CD4-positive, alpha-beta T cell treated with Interleukin-6 at 100 ng/mL for 8 hours (primary cell): ENCODE results near the gene ITGA2.
"Not testable (repeated sequence)": the region's sequence is repeated elsewhere in the genome, so short reads cannot be mapped to it uniquely, and the experiment has no call there.

Experiments
- DNase-seq: peaks from one replicate; pipeline ENCODE4 v3.0.0-alpha.2; 2020; ENCODE audit warnings: mixed read lengths, low spot score

ITGA2 gene

DNA sequence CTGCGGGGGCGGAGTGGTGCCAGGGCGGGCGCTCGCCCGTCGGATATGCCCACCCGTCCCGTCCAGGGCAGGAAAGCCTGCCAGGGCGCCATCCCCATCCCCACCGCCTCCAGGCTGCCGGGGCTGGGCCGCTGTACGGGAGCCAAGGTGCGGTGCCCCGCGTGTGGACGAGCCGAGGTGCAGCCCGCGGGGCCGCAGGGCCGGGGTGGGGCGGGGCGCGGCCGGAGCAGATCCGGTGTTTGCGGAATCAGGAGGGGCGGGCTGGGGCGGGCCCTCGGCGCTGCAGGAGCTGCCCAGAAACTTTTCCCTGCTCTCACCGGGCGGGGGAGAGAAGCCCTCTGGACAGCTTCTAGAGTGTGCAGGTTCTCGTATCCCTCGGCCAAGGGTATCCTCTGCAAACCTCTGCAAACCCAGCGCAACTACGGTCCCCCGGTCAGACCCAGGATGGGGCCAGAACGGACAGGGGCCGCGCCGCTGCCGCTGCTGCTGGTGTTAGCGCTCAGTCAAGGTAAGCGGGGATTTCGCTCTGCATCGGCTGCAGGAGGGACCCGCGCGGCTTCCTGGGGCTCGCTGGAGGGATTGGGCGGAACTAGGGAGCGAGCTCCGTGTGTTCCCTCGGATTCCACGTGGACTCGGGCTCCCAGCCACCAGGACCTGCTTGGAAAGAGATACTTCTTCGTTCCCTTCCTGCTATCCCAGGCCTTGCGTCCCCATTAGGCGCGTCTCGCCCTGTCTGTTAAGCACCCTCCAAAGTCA is at the start of gene ITGA2:
Gene ITGA2 (plus strand): TSS at position 328 of the 756 bp plus-strand sequence. CDS start 117 bp downstream, at position 445.
- DNase-seq, result no peak

DNA sequence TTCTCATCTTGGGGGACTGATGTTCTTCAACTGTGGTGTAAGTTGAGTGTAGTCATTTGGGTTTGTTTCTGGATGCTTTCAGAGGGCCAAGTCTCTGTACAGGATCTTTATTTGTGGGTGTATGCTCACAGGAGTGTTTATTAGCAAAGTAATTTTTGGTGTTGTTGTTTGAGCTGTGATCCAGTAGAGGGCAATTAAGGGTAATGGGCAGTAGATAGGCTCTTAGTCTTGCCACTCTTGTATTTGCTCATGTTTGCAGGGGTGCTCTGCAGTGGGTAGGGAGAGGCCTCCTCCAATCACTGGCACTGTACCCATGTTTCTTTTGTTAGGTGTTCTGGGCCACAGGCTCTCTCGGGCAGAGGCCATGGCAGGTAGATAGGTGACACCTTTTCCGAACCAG is 45.9 kb upstream of the ITGA2 start:
- DNase-seq, result no peak

DNA sequence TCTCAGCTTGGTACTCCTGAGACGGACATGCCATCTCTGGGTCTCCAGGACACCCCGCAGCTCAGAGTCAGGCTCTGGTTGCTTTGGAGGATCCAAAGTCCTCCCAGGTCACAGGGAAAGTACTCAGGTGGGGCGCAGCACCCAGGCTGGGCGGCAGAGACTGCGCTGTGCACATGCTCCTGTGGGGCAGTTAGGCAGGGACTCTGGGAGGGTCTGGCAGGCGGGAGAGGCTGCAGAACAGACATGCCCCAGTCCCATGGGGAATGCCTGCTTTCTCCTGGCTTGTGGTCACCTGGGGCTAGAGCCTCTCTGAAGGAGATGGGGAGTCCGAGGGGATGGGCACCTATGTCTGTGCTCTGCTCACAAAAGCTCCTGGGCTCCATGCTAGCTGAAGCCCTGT is 45.3 kb upstream of the ITGA2 start:
- DNase-seq, result no peak

DNA sequence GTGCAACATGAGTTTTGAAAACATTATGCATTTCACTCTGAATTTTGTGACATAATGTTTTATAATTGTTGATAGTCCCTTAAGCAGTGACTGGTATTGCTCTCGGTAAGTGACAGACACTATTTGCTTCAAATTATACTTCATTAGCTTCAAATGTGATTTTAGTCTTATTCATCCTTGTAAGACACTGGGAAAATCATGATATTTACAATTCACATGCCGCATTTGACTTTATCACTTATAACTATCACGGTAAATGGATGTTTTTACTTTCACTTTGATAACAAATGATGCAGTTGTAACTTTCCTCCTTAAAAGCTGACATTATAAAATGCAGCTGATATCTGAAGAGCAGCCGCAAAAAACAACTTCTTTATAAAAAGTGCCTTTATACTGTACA is 44.1 kb upstream of the ITGA2 start:
- DNase-seq, result no peak

DNA sequence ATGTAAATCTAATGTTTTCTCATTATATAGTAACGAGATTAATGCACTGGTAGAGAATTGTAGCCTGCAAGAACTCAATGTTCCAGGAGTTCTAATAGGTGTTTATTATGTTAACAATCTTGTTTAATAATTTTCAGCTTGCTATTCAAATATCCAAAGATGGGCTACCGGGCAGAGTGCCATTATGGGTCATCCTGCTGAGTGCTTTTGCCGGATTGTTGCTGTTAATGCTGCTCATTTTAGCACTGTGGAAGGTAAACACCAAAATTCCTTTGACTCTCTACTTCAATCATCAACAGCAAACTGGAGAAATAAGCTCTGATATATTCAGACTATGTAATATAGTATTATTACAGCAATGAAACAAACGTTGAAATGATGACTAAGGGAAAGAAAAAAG is 41.9 kb upstream of the ITGA2 start:
- DNase-seq, result no peak

DNA sequence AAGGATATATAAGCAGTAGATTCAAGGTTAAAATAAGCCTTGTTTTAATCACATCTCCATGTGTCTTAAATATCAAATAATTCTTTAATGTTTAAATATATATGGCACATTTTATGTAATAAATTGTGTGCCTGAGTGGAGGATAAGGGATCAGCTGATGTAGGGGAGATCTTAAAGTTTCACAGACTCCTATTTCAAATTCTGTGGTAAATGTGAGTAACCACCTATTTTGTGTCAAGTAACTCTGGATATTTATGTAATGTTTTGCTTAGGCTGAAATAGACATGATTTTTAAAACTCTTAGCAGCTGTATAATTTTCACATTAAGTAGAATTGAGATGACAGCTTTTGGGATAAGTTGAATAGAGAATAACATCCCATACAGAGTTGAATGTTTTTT is 41.3 kb upstream of the ITGA2 start:
- no peak for DNase-seq

DNA sequence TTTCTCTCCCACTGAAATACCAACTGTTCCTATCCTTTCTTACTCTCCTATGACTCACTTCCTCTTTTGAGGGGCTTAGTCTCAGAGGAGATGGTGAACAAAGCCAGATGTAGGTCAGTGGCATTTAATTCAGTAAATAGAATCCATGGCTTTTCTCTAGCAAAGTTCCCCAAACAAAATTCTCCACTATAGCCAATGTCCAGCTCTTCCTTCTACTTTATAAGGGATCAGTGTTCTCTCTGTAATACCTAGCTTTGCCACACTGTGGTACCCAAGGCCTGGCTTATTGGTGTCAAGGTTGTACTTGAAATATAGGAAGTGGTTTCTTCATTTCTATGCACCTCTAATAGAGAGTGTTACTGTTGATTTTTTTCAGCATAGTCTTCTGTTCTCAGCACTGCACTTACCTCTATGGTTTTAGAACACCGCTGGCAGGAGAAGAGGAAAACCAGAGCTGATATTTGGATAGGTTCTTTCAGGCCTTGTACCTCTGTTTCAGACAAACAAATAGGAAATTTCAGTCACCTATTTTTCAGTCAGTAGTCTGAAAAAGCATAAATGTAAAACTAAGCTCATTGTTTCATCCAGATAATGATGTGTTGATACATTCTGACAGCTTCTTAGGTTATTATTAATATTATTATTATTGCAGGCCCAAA is 40.6 kb upstream of the ITGA2 start:
- DNase-seq, result peak; percentile 67

DNA sequence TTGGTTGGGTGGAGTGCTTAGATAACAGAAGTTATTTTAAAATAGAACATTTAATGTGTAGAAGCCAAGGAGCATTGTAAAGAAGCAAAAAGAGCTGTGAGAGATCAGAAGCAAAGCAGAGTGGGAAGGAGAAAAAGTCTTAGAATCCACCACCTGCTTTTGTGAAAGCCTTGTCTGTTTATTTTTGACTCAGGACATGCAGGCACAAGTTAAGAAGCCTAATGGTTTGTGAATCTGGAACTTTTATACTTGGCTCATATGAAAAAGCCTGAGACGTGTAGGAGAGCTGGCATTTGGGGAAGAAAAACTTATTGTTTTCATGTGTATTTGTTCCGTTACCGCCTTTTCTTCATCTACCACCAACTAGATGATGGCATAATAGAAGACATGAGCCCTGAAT is 38.5 kb upstream of the ITGA2 start:
- no peak for DNase-seq

DNA sequence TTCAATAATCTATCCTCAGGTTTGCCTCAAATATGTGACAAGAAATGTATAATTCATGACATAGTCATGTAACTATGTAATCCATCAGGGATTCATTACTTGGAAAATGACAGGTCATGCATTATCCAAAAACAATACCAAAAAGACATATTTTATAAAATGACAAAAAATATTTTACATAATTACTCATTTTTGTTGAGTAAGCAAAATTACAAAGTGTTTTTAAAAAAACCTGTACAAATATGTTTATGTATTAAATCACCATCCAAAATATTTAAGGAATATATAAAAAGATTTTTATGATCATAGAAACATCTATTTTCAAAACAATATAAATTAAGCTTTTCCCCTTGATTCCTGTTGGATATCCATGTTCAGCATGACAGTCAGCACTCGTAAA is 36.7 kb upstream of the ITGA2 start:
- no peak for DNase-seq

DNA sequence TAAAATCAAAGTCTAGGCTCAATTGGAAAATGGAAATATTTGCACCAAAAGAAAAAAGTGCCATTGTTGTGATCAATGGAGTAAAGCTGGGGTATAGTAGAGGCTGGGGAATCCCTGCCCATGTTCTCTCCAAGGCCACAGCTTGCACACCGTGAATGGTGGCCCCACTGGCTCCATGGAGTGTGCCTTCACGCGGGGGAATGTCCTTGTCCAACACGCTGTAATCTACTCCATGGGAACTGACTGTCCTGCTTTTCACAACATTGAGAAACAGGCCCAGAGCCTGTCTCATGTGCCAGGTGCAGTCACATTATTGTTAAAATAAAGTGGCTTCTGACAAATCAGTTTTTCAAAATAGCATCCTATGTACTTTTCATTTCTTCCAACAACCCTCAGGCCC is 33.1 kb upstream of the ITGA2 start:
- no peak for DNase-seq

DNA sequence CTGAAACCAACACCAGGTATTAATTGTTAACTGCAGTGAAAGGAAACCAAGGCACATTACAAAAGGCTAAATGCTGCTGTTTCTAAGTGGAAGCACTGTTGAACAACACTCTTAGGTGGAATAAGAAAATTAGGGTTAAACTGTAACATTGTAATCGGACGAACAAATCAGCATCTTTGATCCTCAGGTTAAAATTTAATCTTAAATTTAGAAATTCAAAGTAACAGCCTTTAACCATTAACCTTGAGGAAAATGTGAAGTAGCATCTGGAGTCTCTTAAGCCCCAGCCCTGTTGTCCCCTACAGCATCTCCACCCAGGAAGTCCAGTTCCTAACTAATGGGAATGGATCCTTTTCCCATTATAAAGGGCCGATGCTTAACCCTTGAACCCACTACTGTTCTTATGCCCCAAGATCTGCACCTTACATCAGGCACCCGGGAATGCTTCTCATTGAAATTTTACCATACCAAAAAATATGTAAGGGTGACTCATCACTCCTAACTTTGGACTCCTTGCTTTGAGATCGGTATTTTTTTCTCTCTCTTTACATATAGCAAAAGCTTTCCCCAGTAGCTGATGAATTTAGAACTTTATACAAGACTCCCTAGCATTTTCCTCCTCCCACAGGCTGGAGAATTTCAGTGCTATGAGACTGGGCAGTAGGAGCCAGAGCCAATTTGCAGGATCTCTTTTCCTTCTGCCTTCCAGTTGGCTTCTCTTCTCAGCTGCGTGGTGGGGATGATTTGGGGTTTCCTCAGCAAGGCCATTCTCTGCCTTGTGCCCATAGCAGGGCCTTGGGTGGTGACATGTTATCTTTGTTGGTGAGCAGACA is 32.0 kb upstream of the ITGA2 start:
- no peak for DNase-seq

DNA sequence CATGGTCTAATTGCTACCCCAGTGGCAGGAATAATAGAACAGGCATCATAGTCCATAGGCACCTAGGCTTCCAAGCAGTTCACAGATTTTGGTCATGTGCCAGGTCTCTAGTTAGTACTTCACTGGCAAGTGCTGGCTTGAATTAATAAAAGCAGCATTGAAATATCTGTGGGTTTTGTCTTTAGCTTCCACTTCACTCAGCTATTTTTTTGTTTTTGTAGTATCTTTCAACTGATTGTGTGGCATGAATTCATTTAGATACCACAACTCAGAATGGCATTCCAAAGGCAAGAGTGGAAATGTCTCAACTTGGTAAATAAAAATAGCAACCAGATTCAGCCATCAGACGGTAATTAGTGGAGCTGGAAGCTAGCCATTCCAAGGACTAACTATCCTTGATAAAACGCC is 27.9 kb upstream of the ITGA2 start:
- no peak for DNase-seq

DNA sequence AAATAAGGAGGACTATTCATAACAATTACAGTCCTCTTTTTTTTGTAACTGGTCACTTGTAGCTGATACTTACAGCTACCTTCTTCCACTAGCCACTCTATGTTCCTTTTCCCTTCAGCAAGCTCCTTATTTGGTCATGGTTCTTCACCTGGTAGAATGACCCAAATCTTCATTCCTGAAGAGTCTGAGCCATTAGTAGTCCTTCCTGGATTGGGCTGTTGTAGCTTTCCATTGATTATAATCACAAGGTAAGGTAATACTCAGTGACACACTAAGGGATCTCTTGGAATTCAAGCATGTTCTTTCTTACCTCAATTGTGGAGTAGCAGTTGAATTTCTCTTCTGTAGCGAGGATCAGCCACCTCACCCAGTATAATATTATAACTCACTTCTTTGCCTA is 25.5 kb upstream of the ITGA2 start:
- DNase-seq, result no peak

DNA sequence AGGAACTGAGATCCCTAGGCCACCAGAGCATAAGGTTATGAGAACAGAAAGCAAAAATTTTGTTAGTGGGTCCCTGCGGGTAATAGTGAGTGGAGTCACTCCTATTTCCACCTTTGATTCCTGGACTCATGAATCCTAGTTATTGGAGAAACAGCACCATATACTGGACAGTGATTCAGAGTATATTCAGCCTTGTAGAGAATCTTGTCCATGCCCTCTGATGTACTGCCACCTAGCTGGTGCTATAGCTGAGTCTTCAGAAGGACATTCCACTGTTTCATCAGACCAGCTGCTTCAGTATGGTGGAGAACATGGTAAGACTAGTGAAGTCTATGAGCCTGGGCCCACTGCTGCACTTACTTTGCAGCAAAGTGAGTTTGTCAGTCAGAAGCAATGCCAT is 25.0 kb upstream of the ITGA2 start:
- DNase-seq, result no peak

DNA sequence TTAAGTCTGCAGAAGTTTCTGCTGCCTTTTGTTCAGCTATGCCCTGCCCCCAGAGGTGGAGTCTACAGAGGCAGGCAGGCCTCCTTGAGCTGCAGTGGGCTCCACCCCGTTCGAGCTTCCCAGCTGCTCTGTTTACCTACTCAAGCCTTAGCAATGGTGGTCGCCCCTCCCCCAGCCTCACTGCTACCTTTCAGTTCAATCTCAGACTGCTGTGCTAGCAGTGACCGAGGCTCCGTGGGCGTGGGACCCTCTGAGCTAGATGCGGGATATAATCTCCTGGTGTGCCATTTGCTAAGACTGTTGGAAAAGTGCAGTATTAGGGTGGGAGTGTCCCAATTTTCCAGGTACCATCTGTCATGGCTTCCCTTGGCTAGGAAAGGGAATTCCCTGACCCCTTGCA is 13.0 kb upstream of the ITGA2 start:
- DNase-seq, result not testable (repeated sequence)

DNA sequence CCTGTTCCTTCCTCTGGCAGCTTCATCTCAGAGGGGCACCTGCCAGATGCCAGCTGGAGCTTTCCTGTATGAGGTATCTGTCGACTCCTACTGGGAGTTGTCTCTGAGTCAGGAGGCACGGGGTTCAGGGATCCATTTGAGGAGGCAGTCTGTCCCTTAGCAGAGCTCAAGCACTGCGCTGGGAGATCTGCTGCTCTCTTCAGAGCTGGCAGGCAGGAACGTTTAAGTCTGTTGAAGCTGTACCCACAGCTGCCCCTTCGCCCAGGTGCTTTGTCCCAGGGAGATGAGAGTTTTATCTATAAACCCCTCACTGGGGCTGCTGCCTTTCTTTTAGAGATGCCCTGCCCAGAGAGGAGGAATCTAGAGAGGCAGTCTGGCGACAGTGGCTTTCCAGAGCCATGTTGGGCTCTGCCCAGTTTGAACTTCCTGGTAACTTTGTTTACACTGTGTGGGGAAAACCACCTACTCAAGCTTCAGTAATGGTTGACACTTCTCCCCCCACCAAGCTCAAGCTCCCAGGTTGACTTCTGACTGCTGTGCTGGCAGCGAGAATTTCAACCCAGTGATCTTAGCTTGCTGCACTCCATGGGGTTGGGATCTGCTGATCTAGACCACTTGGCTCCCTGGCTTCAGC is 11.8 kb upstream of the ITGA2 start:
- DNase-seq, result no peak

DNA sequence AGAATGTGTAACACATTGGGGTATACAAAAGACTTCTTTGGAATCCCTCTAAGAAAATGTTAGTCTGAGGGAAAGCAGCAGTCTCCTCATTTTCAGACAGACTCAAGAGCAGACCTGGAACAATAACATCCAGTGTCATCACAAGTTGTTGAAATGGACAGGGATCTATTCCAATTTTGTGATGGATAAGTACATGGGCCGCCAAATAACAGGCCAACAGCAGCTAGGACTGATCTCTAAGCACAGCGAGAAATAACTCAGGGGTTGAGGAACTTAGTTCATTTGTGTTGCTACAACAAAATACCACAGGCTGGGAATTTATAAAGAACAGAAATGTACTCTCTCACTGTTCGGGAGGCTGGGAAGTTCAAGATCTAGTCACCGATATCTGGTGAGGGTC is 7.6 kb upstream of the ITGA2 start:
- no peak for DNase-seq

DNA sequence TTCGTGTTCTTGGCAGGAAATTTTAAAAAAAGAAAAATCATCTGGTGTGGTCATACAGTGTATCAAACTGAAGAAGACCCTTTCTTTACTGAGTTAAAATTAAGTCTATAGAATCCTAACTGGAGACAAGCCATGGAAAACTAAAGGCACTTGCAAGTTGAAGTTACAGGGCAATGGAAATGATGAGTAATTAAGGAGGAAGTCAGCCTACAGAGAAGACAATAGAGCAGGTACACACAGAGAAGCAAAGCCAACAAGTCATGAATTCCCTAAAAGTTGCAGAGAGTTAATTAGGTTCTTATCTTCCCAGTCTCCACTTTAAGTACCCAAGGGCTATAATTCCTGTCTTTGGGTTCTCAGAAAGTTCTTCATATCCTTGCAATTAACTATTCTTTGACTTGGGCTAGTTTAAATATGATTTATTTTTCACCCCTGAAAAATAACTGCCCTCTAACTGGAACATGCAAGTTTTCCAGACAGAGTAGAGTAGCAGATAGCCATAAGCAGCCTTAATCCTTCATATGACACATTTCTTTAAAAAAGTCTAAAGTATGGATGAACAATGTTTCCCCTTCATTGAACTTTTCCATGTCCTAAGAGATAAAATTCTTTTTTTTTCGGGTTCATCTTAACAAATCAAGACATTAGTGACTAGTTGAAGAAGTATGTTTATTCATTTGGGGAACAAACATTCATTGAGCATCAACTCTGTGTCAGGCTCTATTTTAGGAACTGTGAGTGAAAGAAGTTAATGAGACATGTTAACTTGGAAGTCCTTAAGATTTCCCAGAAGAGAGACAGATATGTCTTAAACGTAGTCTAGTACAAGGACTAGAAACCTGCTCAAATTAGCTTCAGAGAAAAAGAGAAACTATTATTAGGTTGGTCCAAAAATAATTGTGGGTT is 5.2 kb upstream of the ITGA2 start:
- DNase-seq, result no peak

DNA sequence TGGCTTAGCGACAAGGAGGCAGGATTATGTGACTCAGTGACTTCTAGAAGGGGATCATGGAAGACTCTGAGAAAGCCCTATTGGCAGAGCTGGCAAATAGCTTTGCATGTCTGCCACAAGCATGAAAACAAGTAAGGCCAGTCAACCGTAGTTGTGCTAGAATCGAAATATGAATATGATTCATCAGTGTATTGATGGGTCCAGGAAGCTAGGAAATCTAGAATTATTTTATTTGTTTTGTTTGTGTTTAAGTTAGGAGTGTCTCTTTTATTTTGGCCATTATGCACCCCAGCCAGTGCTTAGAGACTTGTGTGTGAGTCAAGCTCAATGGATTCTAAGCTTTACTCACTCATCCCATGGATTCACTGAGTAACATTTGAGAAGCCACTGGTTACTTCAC is 3.8 kb upstream of the ITGA2 start:
- no peak for DNase-seq

DNA sequence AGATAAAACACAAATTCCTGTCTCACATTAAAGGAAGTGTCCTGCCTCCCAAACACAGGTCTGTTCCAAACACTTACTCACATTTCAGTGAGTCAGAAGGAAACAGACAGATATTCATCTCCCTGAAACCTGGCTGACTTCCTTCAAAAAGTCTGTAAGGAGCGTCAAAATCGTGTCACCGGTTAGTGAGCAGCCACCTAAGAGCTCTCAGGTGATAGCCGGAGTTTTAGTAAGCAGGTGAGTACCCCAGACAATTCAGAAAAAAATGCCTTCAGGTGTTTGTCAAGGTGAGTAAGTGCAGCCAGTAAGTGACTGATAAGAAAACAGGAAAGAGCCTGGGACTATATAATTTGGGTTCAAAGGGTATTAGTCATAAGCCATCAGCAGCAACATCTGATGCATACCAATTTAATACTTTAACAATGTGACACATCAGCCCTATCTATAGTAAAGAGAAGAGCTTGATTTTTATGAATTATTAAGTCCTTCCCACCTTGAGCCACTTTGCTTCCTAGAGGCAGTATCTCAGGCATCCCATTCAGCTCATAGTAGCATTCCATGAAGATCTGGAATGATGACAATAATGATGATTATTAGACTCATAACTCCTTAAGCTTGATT is 1.3 kb upstream of the ITGA2 start:
- peak; percentile 18 for DNase-seq
